HEK293T (cell line): ENCODE measurements around the gene TAF1B.

ENCODE experiments used
- BHLHE40 ChIP-seq: fragments of 450-650 bp; IDR thresholded peaks from 2 replicates; pipeline ENCODE4 v1.6.1; 2016; ENCODE audit warnings: mild to moderate bottlenecking, moderate library complexity, borderline replicate concordance
- FOXA1 ChIP-seq: fragments of 450-650 bp; IDR thresholded peaks from 2 replicates; pipeline ENCODE4 v1.6.1; 2016; ENCODE audit warnings: mild to moderate bottlenecking
- FOXK2 ChIP-seq: fragments of 450-650 bp; IDR thresholded peaks from 2 replicates; pipeline ENCODE4 v1.6.1; 2016; ENCODE audit warnings: mild to moderate bottlenecking
- FOXM1 ChIP-seq: fragments of 450-650 bp; IDR thresholded peaks from 2 replicates; pipeline ENCODE4 v1.6.1; 2017; ENCODE audit warnings: mild to moderate bottlenecking, borderline replicate concordance
- HDGF ChIP-seq: fragments of 450-650 bp; IDR thresholded peaks from 2 replicates; pipeline ENCODE4 v1.6.1; 2017; ENCODE audit warnings: antibody characterized with exemption, borderline replicate concordance
- NFRKB ChIP-seq: fragments of 450-650 bp; IDR thresholded peaks from 2 replicates; pipeline ENCODE4 v1.6.1; 2016; ENCODE audit warnings: mild to moderate bottlenecking, moderate library complexity
- SP1 ChIP-seq: fragments of 450-650 bp; IDR thresholded peaks from 2 replicates; pipeline ENCODE4 v1.6.1; 2017
- SUZ12 ChIP-seq: fragments of 450-650 bp; IDR thresholded peaks from 2 replicates; pipeline ENCODE4 v1.6.1; 2016; ENCODE audit warnings: mild to moderate bottlenecking
- TARDBP ChIP-seq: fragments of 450-650 bp; IDR thresholded peaks from 2 replicates; pipeline ENCODE4 v1.6.1; 2016
- ZNF384 ChIP-seq: fragments of 450-650 bp; IDR thresholded peaks from 2 replicates; pipeline ENCODE4 v1.6.1; 2016

GRCh38 chr2:9830685-9831410 lies 12.4 kb upstream of the TAF1B start:
- no peak for TF ChIP-seq ZNF384
- TF ChIP-seq FOXM1 = no peak
- no peak for TF ChIP-seq NFRKB
- no peak for TF ChIP-seq TARDBP
- no peak for TF ChIP-seq SP1
- no peak for TF ChIP-seq FOXA1
- TF ChIP-seq BHLHE40 = no peak
- no peak for TF ChIP-seq SUZ12
- no peak for TF ChIP-seq FOXK2
- no peak for TF ChIP-seq HDGF
